Neural cell (in vitro differentiated cells): Measurements from ENCODE around the gene OXSM. TPM values are rescaled to one million over a fixed set of nuclear protein-coding genes. Genes with fewer than 3 reads are reported as not detected.

Experiments used
- H2AFZ ChIP-seq: fragments of 200-600, 300-800 bp; sonication (generic), shearing (Covaris generic); 2 replicates; pipeline ENCODE4 v1.6.0; 2014; ENCODE audit warnings: low read depth, mild to moderate bottlenecking, antibody characterized with exemption, low read length, moderate library complexity
- H3F3A ChIP-seq: fragments of 200-600 bp; shearing (Covaris generic); 2 replicates; pipeline ENCODE4 v1.6.1; 2016; ENCODE audit warnings: mild to moderate bottlenecking, moderate library complexity, mixed read lengths, antibody characterized with exemption, low read length; ENCODE audit not compliant: insufficient read depth, poor library complexity, severe bottlenecking
- H3K27ac ChIP-seq: fragments of 200-600, 300-800 bp; sonication (generic), shearing (Covaris generic); 2 replicates; pipeline ENCODE4 v1.5.1; 2014; ENCODE audit warnings: mild to moderate bottlenecking, low read length, moderate library complexity
- H3K27me3 ChIP-seq: fragments of 300-800, 200-600 bp; sonication (generic), shearing (Covaris generic); 2 replicates; pipeline ENCODE4 v1.6.0; 2014; ENCODE audit warnings: mild to moderate bottlenecking, low read depth, low read length, moderate library complexity; ENCODE audit not compliant: insufficient read depth
- H3K36me3 ChIP-seq: fragments of 300-800, 200-600 bp; sonication (generic), shearing (Covaris generic); 2 replicates; pipeline ENCODE4 v1.5.1; 2014; ENCODE audit warnings: mild to moderate bottlenecking, antibody characterized with exemption, low read length, moderate library complexity; ENCODE audit not compliant: insufficient read depth
- H3K4me2 ChIP-seq: fragments of 300-800, 200-600 bp; sonication (generic), shearing (Covaris generic); 2 replicates; pipeline ENCODE4 v1.6.0; 2014; ENCODE audit warnings: mild to moderate bottlenecking, low read length
- H3K4me3 ChIP-seq: fragments of 300-800, 200-600 bp; sonication (generic), shearing (Covaris generic); 2 replicates; pipeline ENCODE4 v1.5.1; 2014; ENCODE audit warnings: mild to moderate bottlenecking, low read length, moderate library complexity
- H3K79me2 ChIP-seq: fragments of 200-600 bp; shearing (Covaris generic); replicated peaks from 2 replicates; pipeline ENCODE4 v1.6.0; 2014; ENCODE audit warnings: mild to moderate bottlenecking, low read length, moderate library complexity; ENCODE audit not compliant: insufficient read depth
- H3K9ac ChIP-seq: fragments of 300-800, 200-600 bp; sonication (generic), shearing (Covaris generic); 2 replicates; pipeline ENCODE4 v1.6.1; 2016; ENCODE audit warnings: mild to moderate bottlenecking, low read length, mixed read lengths
- H3K9me2 ChIP-seq: fragments of 200-600 bp; shearing (Covaris generic); 2 replicates; pipeline ENCODE4 v1.6.1; 2016; ENCODE audit warnings: mild to moderate bottlenecking, low read length, mixed read lengths; ENCODE audit not compliant: insufficient read depth
- H3K9me3 ChIP-seq: fragments of 200-600, 300-800 bp; sonication (generic), shearing (Covaris generic); 2 replicates; pipeline ENCODE4 v1.6.1; 2016; ENCODE audit warnings: mild to moderate bottlenecking, mixed run types, low read length, moderate library complexity, mixed read lengths
- H4K20me1 ChIP-seq: fragments of 200-600 bp; shearing (Covaris generic); 2 replicates; pipeline ENCODE4 v1.6.1; 2016; ENCODE audit warnings: mild to moderate bottlenecking, mixed run types; ENCODE audit not compliant: insufficient read depth
- EP300 ChIP-seq: fragments of 450-650 bp; conservative IDR thresholded peaks from 2 replicates; pipeline ENCODE4 v1.6.1; 2014; ENCODE audit warnings: antibody characterized with exemption, mild to moderate bottlenecking, moderate library complexity; ENCODE audit not compliant: poor library complexity, severe bottlenecking
- MXI1 ChIP-seq: fragments of 450-650 bp; conservative IDR thresholded peaks from 2 replicates; pipeline ENCODE4 v1.6.1; 2014; ENCODE audit warnings: antibody characterized with exemption, mild to moderate bottlenecking; ENCODE audit not compliant: poor library complexity, severe bottlenecking
- POLR2AphosphoS5 ChIP-seq: IDR thresholded peaks from 2 replicates; pipeline ENCODE4 v1.6.1; 2012
- RAD21 ChIP-seq: fragments of 450-650 bp; conservative IDR thresholded peaks from 2 replicates; pipeline ENCODE4 v1.6.1; 2014; ENCODE audit warnings: antibody characterized with exemption, mild to moderate bottlenecking, moderate library complexity
- REST ChIP-seq: IDR thresholded peaks from 2 replicates; pipeline ENCODE4 v1.6.1; 2012; ENCODE audit warnings: borderline replicate concordance
- SMC3 ChIP-seq: fragments of 450-650 bp; conservative IDR thresholded peaks from 2 replicates; pipeline ENCODE4 v1.6.1; 2014; ENCODE audit warnings: antibody characterized with exemption, mild to moderate bottlenecking, moderate library complexity; ENCODE audit not compliant: poor library complexity
- TAF1 ChIP-seq: IDR thresholded peaks from 2 replicates; pipeline ENCODE4 v1.6.1; 2012; ENCODE audit warnings: low read depth
- polyA plus RNA-seq: library from polyadenylated mRNA; depleted of rRNA; stranded (reverse); fragments of >200 nt; gene quantifications from 2 replicates; pipeline ENCODE4 v1.2.3, GENCODE V29; 2014
- TF ChIP-seq, protein P1 (sequence below): fragments of 450-650 bp; IDR thresholded peaks from 2 replicates; pipeline ENCODE4 v1.5.1; 2014; ENCODE audit warnings: antibody characterized with exemption, mild to moderate bottlenecking, moderate library complexity; ENCODE audit not compliant: poor library complexity, severe bottlenecking

Gene OXSM
- polyA plus RNA-seq, 1 donor from 2014 or later: 6.7 TPM

DNA sequence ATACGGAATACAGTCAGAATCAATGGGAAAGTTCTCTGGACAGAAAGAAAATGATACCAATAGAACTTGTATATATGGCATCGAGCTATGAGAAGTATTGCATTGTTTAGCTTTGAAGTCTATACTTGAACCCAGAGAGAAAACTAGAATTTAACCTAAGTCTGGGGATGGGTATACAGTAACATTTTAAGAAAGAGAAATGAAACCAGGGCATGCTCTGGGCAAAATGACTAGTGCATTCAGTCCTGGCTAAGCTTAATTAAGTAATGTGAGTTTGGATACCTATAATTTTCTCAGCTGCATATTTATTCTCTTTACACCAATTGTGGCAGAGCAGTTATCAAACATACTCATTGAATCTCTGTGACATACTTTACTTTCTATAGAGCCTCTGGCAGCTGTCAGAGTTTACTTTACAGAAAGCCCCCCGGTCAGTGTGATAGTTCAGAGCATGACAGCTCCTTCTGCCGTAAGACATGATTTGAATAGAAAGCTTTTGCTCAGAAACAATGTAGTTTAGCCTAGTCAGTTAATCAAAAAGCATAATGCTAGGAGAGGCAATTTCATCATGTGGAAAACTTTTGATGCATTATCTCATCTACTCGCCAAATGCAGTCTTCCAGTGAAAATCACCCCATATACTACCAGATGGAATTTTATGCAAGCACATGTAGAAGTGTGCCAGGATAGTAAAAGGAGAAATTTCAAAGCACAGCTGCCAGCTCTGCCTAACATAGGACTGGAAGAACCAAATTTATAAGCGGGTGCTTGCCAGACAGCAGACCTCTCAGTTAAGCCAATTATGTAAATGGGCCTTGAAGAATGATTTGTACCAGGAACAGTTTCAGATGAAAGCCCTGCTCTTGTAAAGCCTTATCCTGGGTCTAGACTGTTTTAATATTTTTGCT, 40.7 kb downstream of the OXSM start:
- peak overlapping the region; percentile 49 for H3K4me3 ChIP-seq
- TF ChIP-seq EP300: peak; percentile 92
- TF ChIP-seq, protein P1, sequence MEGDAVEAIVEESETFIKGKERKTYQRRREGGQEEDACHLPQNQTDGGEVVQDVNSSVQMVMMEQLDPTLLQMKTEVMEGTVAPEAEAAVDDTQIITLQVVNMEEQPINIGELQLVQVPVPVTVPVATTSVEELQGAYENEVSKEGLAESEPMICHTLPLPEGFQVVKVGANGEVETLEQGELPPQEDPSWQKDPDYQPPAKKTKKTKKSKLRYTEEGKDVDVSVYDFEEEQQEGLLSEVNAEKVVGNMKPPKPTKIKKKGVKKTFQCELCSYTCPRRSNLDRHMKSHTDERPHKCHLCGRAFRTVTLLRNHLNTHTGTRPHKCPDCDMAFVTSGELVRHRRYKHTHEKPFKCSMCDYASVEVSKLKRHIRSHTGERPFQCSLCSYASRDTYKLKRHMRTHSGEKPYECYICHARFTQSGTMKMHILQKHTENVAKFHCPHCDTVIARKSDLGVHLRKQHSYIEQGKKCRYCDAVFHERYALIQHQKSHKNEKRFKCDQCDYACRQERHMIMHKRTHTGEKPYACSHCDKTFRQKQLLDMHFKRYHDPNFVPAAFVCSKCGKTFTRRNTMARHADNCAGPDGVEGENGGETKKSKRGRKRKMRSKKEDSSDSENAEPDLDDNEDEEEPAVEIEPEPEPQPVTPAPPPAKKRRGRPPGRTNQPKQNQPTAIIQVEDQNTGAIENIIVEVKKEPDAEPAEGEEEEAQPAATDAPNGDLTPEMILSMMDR: no peak
- peak; percentile 56 for TF ChIP-seq POLR2AphosphoS5
- H3K27ac ChIP-seq: peak overlapping the region; percentile 53
- no peaks in the 10 kb centered on the region for H3K27me3 ChIP-seq
- H3F3A ChIP-seq: peaks cover 7% of the 10 kb centered on the region
- H3K4me2 ChIP-seq: peak overlapping the region; percentile 69
- no peaks in the 10 kb centered on the region for H3K79me2 ChIP-seq
- no peaks in the 10 kb centered on the region for H3K36me3 ChIP-seq
- H3K9me2 ChIP-seq: no peaks in the 10 kb centered on the region
- H2AFZ ChIP-seq: no peak overlapping the region
- H3K9ac ChIP-seq: peak overlapping the region; percentile 5
- no peaks in the 10 kb centered on the region for H3K9me3 ChIP-seq
- H4K20me1 ChIP-seq: no peaks in the 10 kb centered on the region

DNA sequence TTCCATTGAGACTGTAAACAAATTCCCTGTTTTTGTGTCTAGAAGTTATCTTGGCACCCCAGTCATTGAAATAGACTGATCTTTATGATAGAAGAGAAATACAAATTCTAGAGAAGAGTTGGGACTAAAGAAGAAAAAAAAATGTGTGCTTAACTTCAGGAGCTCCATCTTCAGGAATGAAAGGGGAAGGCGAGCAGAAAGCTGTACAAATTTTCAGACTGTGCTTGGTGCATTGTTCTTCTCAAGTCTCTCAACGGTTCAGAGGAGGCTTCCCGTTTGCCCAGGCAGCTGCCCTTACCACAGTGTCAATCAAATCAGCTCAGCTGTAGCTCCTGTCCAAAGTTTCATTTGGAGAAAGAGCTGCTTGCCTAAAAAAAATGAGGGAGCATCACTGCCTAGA, 41.7 kb downstream of the OXSM start:
- Histone ChIP-seq H3K27ac (no peak overlapping the region), H4K20me1 (no peaks in the 10 kb centered on the region)

More for the DNA sequence above, 41.7 kb downstream of the OXSM start:
- Histone ChIP-seq H3K9me2 (no peaks in the 10 kb centered on the region), H3K9ac (no peak overlapping the region), H2AFZ (no peak overlapping the region), H3K79me2 (no peaks in the 10 kb centered on the region), H3K4me3 (no peak overlapping the region), H3K36me3 (no peaks in the 10 kb centered on the region), H3K4me2 (peak overlapping the region; percentile 69), H3K9me3 (no peaks in the 10 kb centered on the region), H3F3A (peaks cover 7% of the 10 kb centered on the region), H3K27me3 (no peaks in the 10 kb centered on the region)
- TF ChIP-seq, protein P1: peak; percentile 58
- no peak for TF ChIP-seq REST
- TF ChIP-seq RAD21: peak; percentile 47
- TF ChIP-seq TAF1: no peak
- no peak for TF ChIP-seq MXI1
- TF ChIP-seq SMC3: peak; percentile 53
- no peak for TF ChIP-seq EP300
